ENCODE results near the gene DMD.

- TF ChIP-seq EZH2 (IDR thresholded peaks at IDR 0.05) (no peak), POLR2AphosphoS5 (IDR thresholded peaks at IDR 0.05; ENCODE audit: borderline replicate concordance, low read depth, low read length) (no peak), FOXP2 (optimal IDR thresholded peaks at IDR 0.05; ENCODE audit: control extremely low read depth, extremely low read length, insufficient read depth) (no peak)
Measured at GRCh38 chrX:31237189-31237588, 1974.2 kb downstream of the DMD start.
